OCI-LY7 (cell line): ENCODE measurements around the gene PSPC1. TPM values are rescaled to one million over a fixed set of nuclear protein-coding genes. Genes with fewer than 3 reads are reported as not detected.

Source experiments
- BruUV-seq: library from RNA; stranded (reverse); fragments of 400-500 nt; replicated peaks from 2 replicates; lab custom pipeline; 2021; lab: Mats Ljungman, UMichigan
- CTCF ChIA-PET: fragments of 300-600 bp; sonication (Branson Sonifier 250); formaldehyde crosslinking; loops from one replicate; lab custom pipeline; 2022; ENCODE audit warnings: antibody characterized with exemption; ENCODE audit not compliant: unreplicated experiment; lab: Charles Lee
- POLR2A ChIA-PET: fragments of 300-600 bp; sonication (Branson Sonifier 250); formaldehyde crosslinking; loops from one replicate; lab custom pipeline; 2022; ENCODE audit warnings: antibody characterized with exemption; lab: Charles Lee
- DNase-seq: peaks from one replicate; pipeline ENCODE4 v3.0.0-alpha.2; 2015; ENCODE audit warnings: low spot score
- H2AFZ ChIP-seq: fragments of 200-600 bp; sonication (generic), shearing (Covaris generic); 2 replicates; pipeline ENCODE4 v1.6.1; 2014; ENCODE audit warnings: mild to moderate bottlenecking, antibody characterized with exemption, low read length, moderate library complexity
- H3K27ac ChIP-seq: fragments of 200-600 bp; sonication (generic); 2 replicates; pipeline ENCODE4 v1.5.1; 2014; ENCODE audit warnings: mixed run types, low read depth, mild to moderate bottlenecking, moderate library complexity, low read length, inconsistent platforms; ENCODE audit not compliant: poor library complexity, severe bottlenecking
- H3K36me3 ChIP-seq: fragments of 200-600 bp; sonication (generic); 2 replicates; pipeline ENCODE4 v1.6.1; 2014; ENCODE audit warnings: mild to moderate bottlenecking, antibody characterized with exemption, low read length, moderate library complexity, mixed read lengths; ENCODE audit not compliant: insufficient read depth
- H3K4me1 ChIP-seq: fragments of 200-600 bp; sonication (generic); 2 replicates; pipeline ENCODE4 v1.5.1; 2014; ENCODE audit warnings: mild to moderate bottlenecking, low read length; ENCODE audit not compliant: insufficient read depth, poor library complexity, severe bottlenecking
- H3K4me2 ChIP-seq: fragments of 200-600 bp; sonication (generic); 2 replicates; pipeline ENCODE4 v1.6.1; 2014; ENCODE audit warnings: mild to moderate bottlenecking, low read length
- H3K4me3 ChIP-seq: fragments of 200-600 bp; sonication (generic); 2 replicates; pipeline ENCODE4 v1.5.1; 2014; ENCODE audit warnings: mild to moderate bottlenecking, low read depth, low read length; ENCODE audit not compliant: poor library complexity, severe bottlenecking
- H3K79me2 ChIP-seq: fragments of 200-600 bp; sonication (generic); 2 replicates; pipeline ENCODE4 v1.6.1; 2016; ENCODE audit warnings: low read depth, mild to moderate bottlenecking, low read length, moderate library complexity, mixed read lengths; ENCODE audit not compliant: insufficient read depth
- H3K9me2 ChIP-seq: fragments of 200-600 bp; sonication (generic); 2 replicates; pipeline ENCODE4 v1.6.1; 2016; ENCODE audit warnings: mild to moderate bottlenecking, low read length, mixed read lengths; ENCODE audit not compliant: insufficient read depth
- H3K9me3 ChIP-seq: fragments of 200-600 bp; sonication (generic); 2 replicates; pipeline ENCODE4 v1.6.1; 2014; ENCODE audit warnings: mild to moderate bottlenecking, mixed run types, low read length, mixed read lengths
- H4K20me1 ChIP-seq: fragments of 200-600 bp; sonication (generic); 2 replicates; pipeline ENCODE4 v1.6.1; 2014; ENCODE audit warnings: mild to moderate bottlenecking, antibody characterized with exemption, low read length, moderate library complexity, mixed read lengths; ENCODE audit not compliant: insufficient read depth
- EZH2phosphoT487 ChIP-seq: fragments of 200-600 bp; sonication (generic); IDR thresholded peaks from 2 replicates; pipeline ENCODE4 v1.6.1; 2018; ENCODE audit warnings: low read depth, borderline replicate concordance, mild to moderate bottlenecking, mixed run types, antibody characterized with exemption, low read length, moderate library complexity, mixed read lengths
- intact Hi-C: fragments of 100-400 bp; cut with micrococcal nuclease; formaldehyde crosslinking; loops from one replicate; pipeline ENCODE4 v1.10.0; 2022; ENCODE audit not compliant: unreplicated experiment
- total RNA-seq, 2 experiments: library from RNA; depleted of rRNA in 1 of 2; stranded (reverse); fragments of >200 nt in 1 of 2; shearing (Covaris generic) in 1 of 2; gene quantifications; 2 replicates each; pipeline ENCODE4 v1.2.3, GENCODE V29; 2014 to 2022
- TF ChIP-seq, protein P1 (sequence below): fragments of 200-600 bp; sonication (generic); conservative IDR thresholded peaks from 2 replicates; pipeline ENCODE4 v1.5.1; 2014; ENCODE audit warnings: mild to moderate bottlenecking, antibody characterized with exemption, low read length, moderate library complexity, mixed read lengths

The PSPC1 gene
- total RNA-seq, 2 experiments from 2014 or later = 91.5 to 115 TPM

GRCh38 chr13:19726611-19727010 is 56.1 kb downstream of the PSPC1 start:
- ChIA-PET CTCF (no interaction called here), POLR2A (interaction anchor here (0.8 kb wide), 1 partner anchor 15 kb away, joined by 6 read pairs; no protein-coding TSS in a partner anchor)
- Histone ChIP-seq H3K9me3 (no peaks in the 10 kb centered on the region), H3K27ac (no peak overlapping the region), H3K36me3 (peaks cover 90% of the 10 kb centered on the region), H3K4me2 (no peak overlapping the region), H3K4me3 (no peak overlapping the region), H3K9me2 (no peaks in the 10 kb centered on the region), H3K4me1 (no peaks in the 10 kb centered on the region), H4K20me1 (no peaks in the 10 kb centered on the region; the same call in 1 of the 2 replicates), H2AFZ (no peak overlapping the region), H3K79me2 (peaks cover 47% of the 10 kb centered on the region; the same call in 1 of the 2 replicates)
- intact Hi-C loops = no loop called here
- no peak for DNase-seq
- TF ChIP-seq, protein P1, sequence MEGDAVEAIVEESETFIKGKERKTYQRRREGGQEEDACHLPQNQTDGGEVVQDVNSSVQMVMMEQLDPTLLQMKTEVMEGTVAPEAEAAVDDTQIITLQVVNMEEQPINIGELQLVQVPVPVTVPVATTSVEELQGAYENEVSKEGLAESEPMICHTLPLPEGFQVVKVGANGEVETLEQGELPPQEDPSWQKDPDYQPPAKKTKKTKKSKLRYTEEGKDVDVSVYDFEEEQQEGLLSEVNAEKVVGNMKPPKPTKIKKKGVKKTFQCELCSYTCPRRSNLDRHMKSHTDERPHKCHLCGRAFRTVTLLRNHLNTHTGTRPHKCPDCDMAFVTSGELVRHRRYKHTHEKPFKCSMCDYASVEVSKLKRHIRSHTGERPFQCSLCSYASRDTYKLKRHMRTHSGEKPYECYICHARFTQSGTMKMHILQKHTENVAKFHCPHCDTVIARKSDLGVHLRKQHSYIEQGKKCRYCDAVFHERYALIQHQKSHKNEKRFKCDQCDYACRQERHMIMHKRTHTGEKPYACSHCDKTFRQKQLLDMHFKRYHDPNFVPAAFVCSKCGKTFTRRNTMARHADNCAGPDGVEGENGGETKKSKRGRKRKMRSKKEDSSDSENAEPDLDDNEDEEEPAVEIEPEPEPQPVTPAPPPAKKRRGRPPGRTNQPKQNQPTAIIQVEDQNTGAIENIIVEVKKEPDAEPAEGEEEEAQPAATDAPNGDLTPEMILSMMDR = no peak
- no peak for TF ChIP-seq EZH2phosphoT487
- BruUV-seq = no TSS peak

GRCh38 chr13:19725320-19725719 is 57.4 kb downstream of the PSPC1 start:
- peaks cover 39% of the 10 kb centered on the region; the same call in 1 of the 2 replicates for H3K79me2 ChIP-seq
- TF ChIP-seq, protein P1 = no peak
- no peak for TF ChIP-seq EZH2phosphoT487
- no peak overlapping the region for H2AFZ ChIP-seq
- H3K27ac ChIP-seq = no peak overlapping the region
- DNase-seq = no peak
- H3K36me3 ChIP-seq = peaks cover 89% of the 10 kb centered on the region
- BruUV-seq = no TSS peak
- no peak overlapping the region for H3K4me2 ChIP-seq
- intact Hi-C loops = no loop called here
- H3K9me3 ChIP-seq = no peaks in the 10 kb centered on the region
- H3K9me2 ChIP-seq = no peaks in the 10 kb centered on the region
- no peaks in the 10 kb centered on the region; the same call in 1 of the 2 replicates for H4K20me1 ChIP-seq
- H3K4me1 ChIP-seq = no peaks in the 10 kb centered on the region
- no peak overlapping the region for H3K4me3 ChIP-seq
- ChIA-PET CTCF (no interaction called here), POLR2A (no interaction called here)

GRCh38 chr13:19720039-19720438 is 62.7 kb downstream of the PSPC1 start:
- BruUV-seq = no TSS peak
- Histone ChIP-seq H3K4me3 (no peak overlapping the region), H3K4me1 (no peaks in the 10 kb centered on the region), H2AFZ (no peak overlapping the region), H3K9me3 (no peaks in the 10 kb centered on the region), H3K9me2 (no peaks in the 10 kb centered on the region), H3K27ac (no peak overlapping the region), H4K20me1 (no peaks in the 10 kb centered on the region), H3K36me3 (peaks cover 75% of the 10 kb centered on the region), H3K4me2 (no peak overlapping the region), H3K79me2 (peaks cover 12% of the 10 kb centered on the region; the same call in 1 of the 2 replicates)
- ChIA-PET POLR2A (interaction anchor here (0.9 kb wide), 1 partner anchor 72 kb away, joined by 3 read pairs; no protein-coding TSS in a partner anchor), CTCF (no interaction called here)
- TF ChIP-seq, protein P1 = no peak
- no peak for TF ChIP-seq EZH2phosphoT487
- no peak for DNase-seq
- intact Hi-C loops = no loop called here
